ENCODE data around the gene GSE1. TPM values are rescaled to one million over a fixed set of nuclear protein-coding genes. Genes with fewer than 3 reads are reported as not detected.
A peak's percentile ranks its signal among the peaks of the same experiment; 100 is the strongest.

Gene GSE1
- total and polyA plus RNA-seq, 9 of the 15 experiments (the other 6 are each of a cell fraction or from before 2014, with no cell fraction given) = 12.2 to 244 (median 57.9) TPM

DNA sequence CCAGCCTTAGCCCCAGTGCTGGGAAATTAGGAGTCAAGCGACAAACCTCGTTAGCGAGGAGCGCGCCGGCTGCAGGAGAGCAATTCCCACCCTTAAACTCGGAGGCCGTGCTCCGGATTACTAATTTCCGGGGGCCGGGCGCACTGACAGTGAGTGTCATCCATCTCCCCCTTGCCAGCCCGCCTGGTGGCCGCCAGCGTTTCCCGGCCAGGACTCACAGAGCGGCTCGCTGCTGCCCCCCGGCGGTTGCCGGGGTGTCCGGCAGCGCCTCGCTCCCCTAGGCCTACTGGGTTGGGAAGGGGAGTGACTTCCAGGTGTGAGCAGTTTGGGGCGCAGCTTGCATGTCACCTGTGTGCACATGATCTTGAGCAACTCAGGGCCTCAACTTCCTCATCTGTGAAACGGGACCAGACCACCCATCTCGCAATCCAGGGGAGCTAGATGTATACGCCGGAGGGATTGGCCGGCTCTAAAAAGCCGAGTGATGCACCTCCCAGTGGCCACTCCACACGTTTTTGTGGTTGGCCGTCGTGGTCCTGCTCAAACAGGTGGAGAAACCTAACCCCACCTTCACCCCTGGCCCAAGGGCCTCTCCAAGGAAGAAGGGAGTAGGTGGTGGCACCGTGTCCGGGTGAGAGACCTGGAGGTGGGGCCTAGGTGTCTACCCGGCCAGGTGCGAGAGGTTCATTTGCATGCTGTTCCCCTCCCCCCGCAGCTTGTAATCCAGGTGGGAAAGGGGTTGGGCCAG lies 2.5 kb upstream of the GSE1 start (continued):
- TF ChIP-seq ESRRA (IDR thresholded peaks at IDR 0.05; ENCODE audit: borderline replicate concordance, low read depth) (peak; percentile 37; the same call in 1 of the 2 replicates), HDAC2 (IDR thresholded peaks at IDR 0.05) (0 out of 2 replicates have a peak, but pooled peaks have one; percentile 43), GTF2E2 (tag; IDR thresholded peaks at IDR 0.05) (no peak; the same call in 1 of the 2 replicates), RBM34 (IDR thresholded peaks at IDR 0.05; ENCODE audit: borderline replicate concordance, insufficient read depth, low read length) (no peak), ZNF444 (CRISPR knock-in tag; IDR thresholded peaks at IDR 0.05) (no peak), MEF2D (tag; conservative IDR thresholded peaks at IDR 0.05; ENCODE audit: low read depth) (no peak), SMAD3 (CRISPR knock-in tag; conservative IDR thresholded peaks at IDR 0.05) (no peak; the same call in 1 of the 2 replicates), EP300 (IDR thresholded peaks at IDR 0.05; ENCODE audit: low read length) (peak; percentile 60), JUND (IDR thresholded peaks at IDR 0.05; ENCODE audit: borderline replicate concordance, low read depth, low read length) (peak; percentile 82), JUND (tag; IDR thresholded peaks at IDR 0.05; ENCODE audit: borderline replicate concordance, low read depth, low read length) (peak; percentile 78; the same call in 1 of the 3 replicates), SETDB1 (IDR thresholded peaks at IDR 0.05; ENCODE audit: low read length) (peak; percentile 17), MAZ (CRISPR knock-in tag; conservative IDR thresholded peaks at IDR 0.05 in 1 of 2, IDR thresholded peaks at IDR 0.05 in 1 of 2) (peak; percentile 79 to 97; a peak in 3 of 4 replicates), CBFB (CRISPR knock-in tag; IDR thresholded peaks at IDR 0.05) (no peak), PCBP2 (IDR thresholded peaks at IDR 0.05; ENCODE audit: low read depth, low read length, poor library complexity, severe bottlenecking) (no peak), ZNF766 (CRISPR knock-in tag; conservative IDR thresholded peaks at IDR 0.05) (no peak), CHD2 (IDR thresholded peaks at IDR 0.05; ENCODE audit: low read depth, low read length) (0 out of 2 replicates have a peak, but pooled peaks have one; percentile 26), ZNF24 (IDR thresholded peaks at IDR 0.05) (peak; percentile 46; the same call in 1 of the 2 replicates), STAT5A (IDR thresholded peaks at IDR 0.05; ENCODE audit: borderline replicate concordance, low read length) (peak; percentile 9; the same call in 1 of the 2 replicates)
- TF ChIP-seq, protein P1, sequence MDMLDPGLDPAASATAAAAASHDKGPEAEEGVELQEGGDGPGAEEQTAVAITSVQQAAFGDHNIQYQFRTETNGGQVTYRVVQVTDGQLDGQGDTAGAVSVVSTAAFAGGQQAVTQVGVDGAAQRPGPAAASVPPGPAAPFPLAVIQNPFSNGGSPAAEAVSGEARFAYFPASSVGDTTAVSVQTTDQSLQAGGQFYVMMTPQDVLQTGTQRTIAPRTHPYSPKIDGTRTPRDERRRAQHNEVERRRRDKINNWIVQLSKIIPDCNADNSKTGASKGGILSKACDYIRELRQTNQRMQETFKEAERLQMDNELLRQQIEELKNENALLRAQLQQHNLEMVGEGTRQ (CRISPR knock-in tag; IDR thresholded peaks at IDR 0.05) = no peak
- TF ChIP-seq, protein P2, sequence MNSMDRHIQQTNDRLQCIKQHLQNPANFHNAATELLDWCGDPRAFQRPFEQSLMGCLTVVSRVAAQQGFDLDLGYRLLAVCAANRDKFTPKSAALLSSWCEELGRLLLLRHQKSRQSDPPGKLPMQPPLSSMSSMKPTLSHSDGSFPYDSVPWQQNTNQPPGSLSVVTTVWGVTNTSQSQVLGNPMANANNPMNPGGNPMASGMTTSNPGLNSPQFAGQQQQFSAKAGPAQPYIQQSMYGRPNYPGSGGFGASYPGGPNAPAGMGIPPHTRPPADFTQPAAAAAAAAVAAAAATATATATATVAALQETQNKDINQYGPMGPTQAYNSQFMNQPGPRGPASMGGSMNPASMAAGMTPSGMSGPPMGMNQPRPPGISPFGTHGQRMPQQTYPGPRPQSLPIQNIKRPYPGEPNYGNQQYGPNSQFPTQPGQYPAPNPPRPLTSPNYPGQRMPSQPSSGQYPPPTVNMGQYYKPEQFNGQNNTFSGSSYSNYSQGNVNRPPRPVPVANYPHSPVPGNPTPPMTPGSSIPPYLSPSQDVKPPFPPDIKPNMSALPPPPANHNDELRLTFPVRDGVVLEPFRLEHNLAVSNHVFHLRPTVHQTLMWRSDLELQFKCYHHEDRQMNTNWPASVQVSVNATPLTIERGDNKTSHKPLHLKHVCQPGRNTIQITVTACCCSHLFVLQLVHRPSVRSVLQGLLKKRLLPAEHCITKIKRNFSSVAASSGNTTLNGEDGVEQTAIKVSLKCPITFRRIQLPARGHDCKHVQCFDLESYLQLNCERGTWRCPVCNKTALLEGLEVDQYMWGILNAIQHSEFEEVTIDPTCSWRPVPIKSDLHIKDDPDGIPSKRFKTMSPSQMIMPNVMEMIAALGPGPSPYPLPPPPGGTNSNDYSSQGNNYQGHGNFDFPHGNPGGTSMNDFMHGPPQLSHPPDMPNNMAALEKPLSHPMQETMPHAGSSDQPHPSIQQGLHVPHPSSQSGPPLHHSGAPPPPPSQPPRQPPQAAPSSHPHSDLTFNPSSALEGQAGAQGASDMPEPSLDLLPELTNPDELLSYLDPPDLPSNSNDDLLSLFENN (IDR thresholded peaks at IDR 0.05; ENCODE audit: low read depth in 2 of 2, low read length in 2 of 2) = peak in 1 of 2 experiments; percentile 75; a peak in 2 of 4 replicates
- TF ChIP-seq, protein P3, sequence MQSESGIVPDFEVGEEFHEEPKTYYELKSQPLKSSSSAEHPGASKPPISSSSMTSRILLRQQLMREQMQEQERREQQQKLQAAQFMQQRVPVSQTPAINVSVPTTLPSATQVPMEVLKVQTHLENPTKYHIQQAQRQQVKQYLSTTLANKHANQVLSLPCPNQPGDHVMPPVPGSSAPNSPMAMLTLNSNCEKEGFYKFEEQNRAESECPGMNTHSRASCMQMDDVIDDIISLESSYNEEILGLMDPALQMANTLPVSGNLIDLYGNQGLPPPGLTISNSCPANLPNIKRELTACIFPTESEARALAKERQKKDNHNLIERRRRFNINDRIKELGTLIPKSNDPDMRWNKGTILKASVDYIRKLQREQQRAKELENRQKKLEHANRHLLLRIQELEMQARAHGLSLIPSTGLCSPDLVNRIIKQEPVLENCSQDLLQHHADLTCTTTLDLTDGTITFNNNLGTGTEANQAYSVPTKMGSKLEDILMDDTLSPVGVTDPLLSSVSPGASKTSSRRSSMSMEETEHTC (IDR thresholded peaks at IDR 0.05) = no peak; the same call in 1 of the 2 replicates
